HepG2 (cell line): ENCODE results near the gene CHADL. TPM values are rescaled to one million over a fixed set of nuclear protein-coding genes. Genes with fewer than 3 reads are reported as not detected.

Experiments used
- ARHGAP35 ChIP-seq: sonication (generic); formaldehyde crosslinking; IDR thresholded peaks from 2 replicates; pipeline ENCODE4 v1.9.0; 2022; ENCODE audit warnings: mild to moderate bottlenecking, inconsistent platforms, moderate library complexity, missing genetic modification reagents, borderline replicate concordance
- FOXA3 ChIP-seq: IDR thresholded peaks from 2 replicates; pipeline ENCODE4 v1.6.1; 2016; ENCODE audit warnings: missing genetic modification reagents, missing compliant biosample characterization
- KLF11 ChIP-seq: IDR thresholded peaks from 2 replicates; pipeline ENCODE4 v1.6.1; 2016; ENCODE audit warnings: missing compliant biosample characterization
- NR2C2 ChIP-seq: sonication (generic); formaldehyde crosslinking; IDR thresholded peaks from 2 replicates; pipeline ENCODE4 v1.4.0; 2020; ENCODE audit warnings: missing genetic modification reagents, mild to moderate bottlenecking, moderate library complexity, borderline replicate concordance
- PHF8 ChIP-seq: sonication (generic); formaldehyde crosslinking; IDR thresholded peaks from 2 replicates; pipeline ENCODE4 v1.5.0; 2020; ENCODE audit warnings: missing genetic modification reagents
- PTBP1 ChIP-seq: fragments of 200-400 bp; formaldehyde crosslinking; IDR thresholded peaks from 2 replicates; pipeline ENCODE4 v1.6.1; 2018; ENCODE audit warnings: low read length, low read depth; ENCODE audit not compliant: poor library complexity, severe bottlenecking
- RAD21 ChIP-seq: fragments of 450-650 bp; formaldehyde crosslinking; IDR thresholded peaks from 2 replicates; pipeline ENCODE4 v1.5.0; 2020; ENCODE audit warnings: mild to moderate bottlenecking
- RBFOX2 ChIP-seq: fragments of 200-400 bp; formaldehyde crosslinking; IDR thresholded peaks from 2 replicates; pipeline ENCODE4 v1.6.1; 2017; ENCODE audit warnings: low read depth, mild to moderate bottlenecking, low read length
- SPEN ChIP-seq: sonication (generic); formaldehyde crosslinking; IDR thresholded peaks from 2 replicates; pipeline ENCODE4 v1.5.1; 2020; ENCODE audit warnings: low read depth, mild to moderate bottlenecking, missing genetic modification reagents
- TOPORS ChIP-seq: sonication (generic); formaldehyde crosslinking; IDR thresholded peaks from 2 replicates; pipeline ENCODE4 v1.8.0; 2023; ENCODE audit warnings: mild to moderate bottlenecking, missing genetic modification reagents
- ZFP36L1 ChIP-seq: sonication (generic); formaldehyde crosslinking; IDR thresholded peaks from 2 replicates; pipeline ENCODE4 v1.8.0; 2022; ENCODE audit warnings: mild to moderate bottlenecking, missing genetic modification reagents, moderate library complexity
- ZNF263 ChIP-seq: sonication (generic); formaldehyde crosslinking; IDR thresholded peaks from 2 replicates; pipeline ENCODE4 v1.4.0; 2020; ENCODE audit warnings: missing genetic modification reagents
- ZNF383 ChIP-seq: sonication (generic); formaldehyde crosslinking; IDR thresholded peaks from 2 replicates; pipeline ENCODE4 v1.4.0; 2020; ENCODE audit warnings: missing genetic modification reagents, mild to moderate bottlenecking, borderline replicate concordance
- ZNF556 ChIP-seq: sonication (generic); formaldehyde crosslinking; IDR thresholded peaks from 2 replicates; pipeline ENCODE4 v1.4.0; 2020; ENCODE audit warnings: mild to moderate bottlenecking, missing genetic modification reagents, borderline replicate concordance
- ZNF567 ChIP-seq: sonication (generic); formaldehyde crosslinking; IDR thresholded peaks from 2 replicates; pipeline ENCODE4 v1.8.1; 2023; ENCODE audit warnings: mild to moderate bottlenecking, missing genetic modification reagents, borderline replicate concordance
- ZNF672 ChIP-seq: sonication (generic); formaldehyde crosslinking; IDR thresholded peaks from 2 replicates; pipeline ENCODE4 v1.8.1; 2022; ENCODE audit warnings: missing genetic modification reagents
- ZNF678 ChIP-seq: sonication (generic); formaldehyde crosslinking; IDR thresholded peaks from 2 replicates; pipeline ENCODE4 v1.4.0; 2020; ENCODE audit warnings: mild to moderate bottlenecking, missing genetic modification reagents
- ZNF75D ChIP-seq: sonication (generic); formaldehyde crosslinking; IDR thresholded peaks from 2 replicates; pipeline ENCODE4 v1.8.1; 2023; ENCODE audit warnings: missing genetic modification reagents, mild to moderate bottlenecking, borderline replicate concordance
- ZNF841 ChIP-seq: sonication (generic); formaldehyde crosslinking; IDR thresholded peaks from 2 replicates; pipeline ENCODE4 v1.8.1; 2023; ENCODE audit warnings: missing genetic modification reagents, borderline replicate concordance
- polyA plus RNA-seq, 8 experiments: library from polyadenylated mRNA; depleted of rRNA in 3 of 8; stranded (reverse) in 7 of 8; unstranded in 1 of 8; fragments of >200 nt; fragmentation: Illumina TruSeq in 4 of 8; extraction: Trizol in 4 of 8; gene quantifications; 2 replicates each; pipeline versions ENCODE4 v1.2.1 to v1.2.3, GENCODE V29; 2011 to 2016; ENCODE audit warnings: low read depth in 4 of 8, missing spikeins in 1 of 8, mixed read lengths in 1 of 8; ENCODE audit not compliant: insufficient read depth in 1 of 8
- total RNA-seq, 5 experiments: library from RNA; depleted of rRNA; stranded (reverse); fragments of >200 nt; fragmentation: Illumina TruSeq; extraction: Trizol; gene quantifications; 2 replicates each; pipeline ENCODE4 v1.2.3, GENCODE V29; 2016; ENCODE audit warnings: low read depth in 1 of 5
- TF ChIP-seq, protein P1 (sequence below): sonication (generic); formaldehyde crosslinking; IDR thresholded peaks from 2 replicates; pipeline ENCODE4 v1.4.0; 2020; ENCODE audit warnings: low read depth, mild to moderate bottlenecking, missing genetic modification reagents
- TF ChIP-seq, protein P2 (sequence below): sonication (generic); formaldehyde crosslinking; IDR thresholded peaks from 2 replicates; pipeline ENCODE4 v1.4.0; 2020; ENCODE audit warnings: mild to moderate bottlenecking, missing genetic modification reagents, borderline replicate concordance
- TF ChIP-seq, protein P3 (sequence below): sonication (generic); formaldehyde crosslinking; IDR thresholded peaks from 2 replicates; pipeline ENCODE4 v1.4.0; 2020; ENCODE audit warnings: missing genetic modification reagents
- TF ChIP-seq, protein P4 (sequence below): sonication (generic); formaldehyde crosslinking; IDR thresholded peaks from 2 replicates; pipeline ENCODE4 v1.5.0; 2020; ENCODE audit warnings: mild to moderate bottlenecking, missing genetic modification reagents
- TF ChIP-seq, protein P5 (sequence below): sonication (generic); formaldehyde crosslinking; IDR thresholded peaks from 2 replicates; pipeline ENCODE4 v1.8.1; 2023; ENCODE audit warnings: mild to moderate bottlenecking, missing genetic modification reagents

The CHADL gene
- total and polyA plus RNA-seq, 2 of the 13 experiments (the other 11 are each of a cell fraction or from before 2014, with no cell fraction given), result 2.8 to 8.1 TPM

DNA sequence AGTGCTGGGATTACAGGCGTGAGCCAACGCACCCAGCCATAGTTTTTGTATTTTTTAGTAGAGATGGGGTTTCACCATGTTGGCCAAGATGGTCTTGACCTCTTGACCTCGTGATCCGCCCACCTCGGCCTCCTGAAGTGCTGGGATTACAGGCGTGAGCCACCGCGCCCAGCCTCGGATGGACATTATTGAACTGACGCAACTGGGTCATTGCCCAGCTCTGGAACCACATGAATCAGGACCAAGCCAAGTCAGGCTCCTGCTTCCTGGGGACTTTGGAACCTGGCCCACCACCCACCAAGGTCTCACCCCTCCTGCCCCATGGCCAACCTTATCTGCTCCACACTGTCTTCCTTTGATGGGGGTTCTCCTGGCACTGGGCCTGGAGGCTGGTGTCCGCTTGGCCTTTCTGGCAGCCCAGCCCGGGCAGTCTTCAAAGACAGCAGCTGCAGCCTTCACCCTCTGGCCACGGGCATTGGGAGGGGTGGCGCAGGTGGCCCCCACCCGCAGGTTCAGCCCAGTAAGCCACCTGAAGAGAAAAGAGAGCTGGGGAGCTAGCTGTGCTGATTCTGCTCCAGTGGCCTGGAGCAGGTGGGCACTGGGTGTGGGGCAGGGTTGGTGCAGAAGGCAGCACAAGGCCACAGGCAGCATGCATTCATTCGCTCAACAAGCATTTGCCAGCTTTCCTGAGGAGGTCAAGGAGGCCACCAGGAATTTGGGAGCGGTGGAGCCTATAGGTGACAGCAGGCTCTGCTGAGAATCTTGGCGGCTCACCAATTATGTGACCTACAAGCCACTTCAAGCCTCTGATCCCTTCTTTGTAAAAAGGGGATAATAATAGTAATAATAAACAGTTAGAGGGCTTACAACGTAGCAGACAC lies 5.7 kb downstream of the CHADL start (continued):
- TF ChIP-seq ZNF383 (CRISPR knock-in tag), result no peak
- TF ChIP-seq, protein P1, sequence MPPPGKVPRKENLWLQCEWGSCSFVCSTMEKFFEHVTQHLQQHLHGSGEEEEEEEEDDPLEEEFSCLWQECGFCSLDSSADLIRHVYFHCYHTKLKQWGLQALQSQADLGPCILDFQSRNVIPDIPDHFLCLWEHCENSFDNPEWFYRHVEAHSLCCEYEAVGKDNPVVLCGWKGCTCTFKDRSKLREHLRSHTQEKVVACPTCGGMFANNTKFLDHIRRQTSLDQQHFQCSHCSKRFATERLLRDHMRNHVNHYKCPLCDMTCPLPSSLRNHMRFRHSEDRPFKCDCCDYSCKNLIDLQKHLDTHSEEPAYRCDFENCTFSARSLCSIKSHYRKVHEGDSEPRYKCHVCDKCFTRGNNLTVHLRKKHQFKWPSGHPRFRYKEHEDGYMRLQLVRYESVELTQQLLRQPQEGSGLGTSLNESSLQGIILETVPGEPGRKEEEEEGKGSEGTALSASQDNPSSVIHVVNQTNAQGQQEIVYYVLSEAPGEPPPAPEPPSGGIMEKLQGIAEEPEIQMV (CRISPR knock-in tag), result no peak
- TF ChIP-seq, protein P2, sequence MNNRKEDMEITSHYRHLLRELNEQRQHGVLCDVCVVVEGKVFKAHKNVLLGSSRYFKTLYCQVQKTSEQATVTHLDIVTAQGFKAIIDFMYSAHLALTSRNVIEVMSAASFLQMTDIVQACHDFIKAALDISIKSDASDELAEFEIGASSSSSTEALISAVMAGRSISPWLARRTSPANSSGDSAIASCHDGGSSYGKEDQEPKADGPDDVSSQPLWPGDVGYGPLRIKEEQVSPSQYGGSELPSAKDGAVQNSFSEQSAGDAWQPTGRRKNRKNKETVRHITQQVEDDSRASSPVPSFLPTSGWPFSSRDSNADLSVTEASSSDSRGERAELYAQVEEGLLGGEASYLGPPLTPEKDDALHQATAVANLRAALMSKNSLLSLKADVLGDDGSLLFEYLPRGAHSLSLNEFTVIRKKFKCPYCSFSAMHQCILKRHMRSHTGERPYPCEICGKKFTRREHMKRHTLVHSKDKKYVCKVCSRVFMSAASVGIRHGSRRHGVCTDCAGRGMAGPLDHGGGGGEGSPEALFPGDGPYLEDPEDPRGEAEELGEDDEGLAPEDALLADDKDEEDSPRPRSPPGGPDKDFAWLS (CRISPR knock-in tag), result no peak
- peak; percentile 85 for TF ChIP-seq NR2C2 (CRISPR knock-in tag)
- no peak for TF ChIP-seq ZFP36L1 (CRISPR knock-in tag)
- no peak for TF ChIP-seq ZNF75D
- TF ChIP-seq RAD21, result 0 out of 2 replicates have a peak, but pooled peaks have one; percentile 40
- TF ChIP-seq PTBP1, result no peak
- TF ChIP-seq RBFOX2, result no peak
- TF ChIP-seq ZNF678 (CRISPR knock-in tag), result no peak
- TF ChIP-seq ZNF263 (CRISPR knock-in tag), result 0 out of 2 replicates have a peak, but pooled peaks have one; percentile 21
- peak; percentile 44; the same call in 1 of the 2 replicates for TF ChIP-seq PHF8 (CRISPR knock-in tag)
- TF ChIP-seq SPEN (CRISPR knock-in tag), result no peak
- TF ChIP-seq ARHGAP35 (CRISPR knock-in tag), result no peak
- TF ChIP-seq ZNF567, result 0 out of 2 replicates have a peak, but pooled peaks have one; percentile 70
- no peak for TF ChIP-seq TOPORS
- TF ChIP-seq ZNF556 (CRISPR knock-in tag), result no peak; the same call in 1 of the 2 replicates
- TF ChIP-seq ZNF841 (CRISPR knock-in tag), result no peak
- no peak for TF ChIP-seq KLF11 (CRISPR knock-in tag)
- TF ChIP-seq, protein P3, sequence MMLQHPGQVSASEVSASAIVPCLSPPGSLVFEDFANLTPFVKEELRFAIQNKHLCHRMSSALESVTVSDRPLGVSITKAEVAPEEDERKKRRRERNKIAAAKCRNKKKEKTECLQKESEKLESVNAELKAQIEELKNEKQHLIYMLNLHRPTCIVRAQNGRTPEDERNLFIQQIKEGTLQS (CRISPR knock-in tag), result peak; percentile 34; the same call in 1 of the 2 replicates
- TF ChIP-seq ZNF672 (CRISPR knock-in tag), result no peak
- TF ChIP-seq FOXA3 (CRISPR knock-in tag), result peak; percentile 37; the same call in 1 of the 2 replicates
- TF ChIP-seq, protein P4, sequence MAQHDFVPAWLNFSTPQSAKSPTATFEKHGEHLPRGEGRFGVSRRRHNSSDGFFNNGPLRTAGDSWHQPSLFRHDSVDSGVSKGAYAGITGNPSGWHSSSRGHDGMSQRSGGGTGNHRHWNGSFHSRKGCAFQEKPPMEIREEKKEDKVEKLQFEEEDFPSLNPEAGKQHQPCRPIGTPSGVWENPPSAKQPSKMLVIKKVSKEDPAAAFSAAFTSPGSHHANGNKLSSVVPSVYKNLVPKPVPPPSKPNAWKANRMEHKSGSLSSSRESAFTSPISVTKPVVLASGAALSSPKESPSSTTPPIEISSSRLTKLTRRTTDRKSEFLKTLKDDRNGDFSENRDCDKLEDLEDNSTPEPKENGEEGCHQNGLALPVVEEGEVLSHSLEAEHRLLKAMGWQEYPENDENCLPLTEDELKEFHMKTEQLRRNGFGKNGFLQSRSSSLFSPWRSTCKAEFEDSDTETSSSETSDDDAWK (CRISPR knock-in tag), result no peak
- TF ChIP-seq, protein P5, sequence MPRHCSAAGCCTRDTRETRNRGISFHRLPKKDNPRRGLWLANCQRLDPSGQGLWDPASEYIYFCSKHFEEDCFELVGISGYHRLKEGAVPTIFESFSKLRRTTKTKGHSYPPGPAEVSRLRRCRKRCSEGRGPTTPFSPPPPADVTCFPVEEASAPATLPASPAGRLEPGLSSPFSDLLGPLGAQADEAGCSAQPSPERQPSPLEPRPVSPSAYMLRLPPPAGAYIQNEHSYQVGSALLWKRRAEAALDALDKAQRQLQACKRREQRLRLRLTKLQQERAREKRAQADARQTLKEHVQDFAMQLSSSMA (CRISPR knock-in tag), result no peak
